IMR-90 (cell line): ENCODE results near the gene DENND1A. TPM values are rescaled to one million over a fixed set of nuclear protein-coding genes. Genes with fewer than 3 reads are reported as not detected.

ENCODE experiments used
- ATAC-seq: fragments of 200-7000 bp; cut with Tn5 transposase; 2 replicates; pipeline ENCODE4 v1.9.1; 2020; ENCODE audit warnings: low read depth, mild to moderate bottlenecking, moderate library complexity
- BruUV-seq: library from RNA; stranded (reverse); fragments of 400-500 nt; replicated peaks from 2 replicates; lab custom pipeline; 2021; lab: Mats Ljungman, UMichigan
- CTCF ChIA-PET: fragments of 300-600 bp; formaldehyde crosslinking; extraction: SDS; loops from one replicate; lab custom pipeline; 2021; ENCODE audit warnings: antibody characterized with exemption; lab: Yijun Ruan, JAX
- POLR2A ChIA-PET: fragments of 300-600 bp; sonication (Branson Sonifier 250); formaldehyde crosslinking; loops from one replicate; lab custom pipeline; 2022; ENCODE audit warnings: antibody characterized with exemption; ENCODE audit not compliant: unreplicated experiment; lab: Charles Lee
- DNase-seq: peaks from one replicate; pipeline ENCODE4 v3.0.0; 2013
- H2AFZ ChIP-seq: replicated peaks from 2 replicates; pipeline ENCODE3; 2013; ENCODE audit warnings: low read length, mild to moderate bottlenecking; ENCODE audit not compliant: poor library complexity
- H2AK5ac ChIP-seq: 2 replicates; pipeline ENCODE4 v1.6.1; 2013; ENCODE audit warnings: low read depth, low read length, inconsistent platforms
- H2AK9ac ChIP-seq: replicated peaks from 2 replicates; pipeline ENCODE3; 2013; ENCODE audit warnings: mild to moderate bottlenecking, low read depth, low read length, moderate library complexity; ENCODE audit not compliant: poor library complexity
- H2BK120ac ChIP-seq: 2 replicates; pipeline ENCODE4 v1.6.1; 2013; ENCODE audit warnings: low read depth, low read length, inconsistent platforms
- H2BK15ac ChIP-seq: 3 replicates; pipeline ENCODE4 v1.6.1; 2013; ENCODE audit warnings: low read depth, low read length, inconsistent platforms
- H2BK20ac ChIP-seq: 2 replicates; pipeline ENCODE4 v1.6.1; 2013; ENCODE audit warnings: low read depth, mild to moderate bottlenecking, inconsistent platforms, low read length, moderate library complexity
- H2BK5ac ChIP-seq: 2 replicates; pipeline ENCODE4 v1.6.1; 2013; ENCODE audit warnings: mild to moderate bottlenecking, low read depth, low read length, inconsistent platforms; ENCODE audit not compliant: poor library complexity, severe bottlenecking
- H3K14ac ChIP-seq: replicated peaks from 2 replicates; pipeline ENCODE4 v1.6.1; 2013; ENCODE audit warnings: low read depth, low read length, inconsistent platforms
- H3K18ac ChIP-seq: 2 replicates; pipeline ENCODE4 v1.6.1; 2013; ENCODE audit warnings: low read depth, low read length, control low read depth
- H3K23ac ChIP-seq: 2 replicates; pipeline ENCODE4 v1.6.1; 2013; ENCODE audit warnings: low read depth, low read length, inconsistent platforms
- H3K27ac ChIP-seq: 2 replicates; pipeline ENCODE4 v1.5.1; 2013; ENCODE audit warnings: mild to moderate bottlenecking, control low read depth, low read length; ENCODE audit not compliant: insufficient read depth
- H3K27me3 ChIP-seq: 2 replicates; pipeline ENCODE4 v1.6.1; 2013; ENCODE audit warnings: low read length; ENCODE audit not compliant: control insufficient read depth, insufficient read depth
- H3K36me3 ChIP-seq: 2 replicates; pipeline ENCODE4 v1.6.1; 2013; ENCODE audit warnings: low read length, mixed read lengths; ENCODE audit not compliant: control insufficient read depth, insufficient read depth
- H3K4ac ChIP-seq: 2 replicates; pipeline ENCODE4 v1.6.1; 2013; ENCODE audit warnings: low read depth, low read length, inconsistent platforms
- H3K4me1 ChIP-seq: 2 replicates; pipeline ENCODE4 v1.6.1; 2013; ENCODE audit warnings: low read length, mixed read lengths; ENCODE audit not compliant: control insufficient read depth, insufficient read depth
- H3K4me2 ChIP-seq: 2 replicates; pipeline ENCODE4 v1.6.1; 2013; ENCODE audit warnings: low read depth, mild to moderate bottlenecking, control low read depth, low read length, moderate library complexity
- H3K4me3 ChIP-seq: 2 replicates; pipeline ENCODE4 v1.5.1; 2013; ENCODE audit warnings: low read depth, mild to moderate bottlenecking, control low read depth, low read length, moderate library complexity; ENCODE audit not compliant: insufficient read depth
- H3K56ac ChIP-seq: 2 replicates; pipeline ENCODE4 v1.6.1; 2013; ENCODE audit warnings: low read length, inconsistent platforms; ENCODE audit not compliant: insufficient read depth; ENCODE audit errors: extremely low read depth
- H3K79me1 ChIP-seq, 2 experiments: 2 replicates each; pipeline ENCODE4 v1.6.1; 2013; ENCODE audit warnings: low read length in 2 of 2, inconsistent platforms in 1 of 2, low read depth in 1 of 2
- H3K9ac ChIP-seq: 2 replicates; pipeline ENCODE4 v1.6.1; 2013; ENCODE audit warnings: low read depth, low read length, control low read depth
- H3K9me1 ChIP-seq: 2 replicates; pipeline ENCODE4 v1.6.1; 2013; ENCODE audit warnings: low read length, inconsistent platforms; ENCODE audit not compliant: insufficient read depth
- H3K9me3 ChIP-seq: 2 replicates; pipeline ENCODE4 v1.6.1; 2013; ENCODE audit warnings: low read length; ENCODE audit not compliant: control insufficient read depth, insufficient read depth
- H4K20me1 ChIP-seq: 2 replicates; pipeline ENCODE4 v1.6.1; 2013; ENCODE audit warnings: low read length, inconsistent platforms; ENCODE audit not compliant: insufficient read depth
- H4K5ac ChIP-seq: 2 replicates; pipeline ENCODE4 v1.6.1; 2013; ENCODE audit warnings: mild to moderate bottlenecking, low read depth, low read length, control low read depth
- H4K8ac ChIP-seq, 2 experiments: 2 replicates each; pipeline ENCODE4 v1.6.1; 2013; ENCODE audit warnings: low read depth in 2 of 2, low read length in 2 of 2, control low read depth in 1 of 2, inconsistent platforms in 1 of 2
- H4K91ac ChIP-seq: 2 replicates; pipeline ENCODE4 v1.6.1; 2013; ENCODE audit warnings: low read depth, low read length, inconsistent platforms; ENCODE audit not compliant: insufficient read depth
- BHLHE40 ChIP-seq: fragments of 150-350 bp; IDR thresholded peaks from 2 replicates; pipeline ENCODE4 v1.6.1; 2016; ENCODE audit warnings: mild to moderate bottlenecking, low read depth, low read length
- CEBPB ChIP-seq: IDR thresholded peaks from 2 replicates; pipeline ENCODE4 v1.6.1; 2012; ENCODE audit warnings: low read depth, low read length, improper control_type of control experiment
- ELK1 ChIP-seq: fragments of 150-350 bp; IDR thresholded peaks from 2 replicates; pipeline ENCODE4 v1.6.1; 2016; ENCODE audit warnings: low read depth, mild to moderate bottlenecking, low read length, moderate library complexity, borderline replicate concordance
- FOS ChIP-seq: fragments of 150-350 bp; IDR thresholded peaks from 2 replicates; pipeline ENCODE4 v1.6.1; 2016; ENCODE audit warnings: low read depth, low read length
- MAFK ChIP-seq: IDR thresholded peaks from 2 replicates; pipeline ENCODE4 v1.6.1; 2012; ENCODE audit warnings: low read depth, low read length, improper control_type of control experiment
- RFX5 ChIP-seq: IDR thresholded peaks from 2 replicates; pipeline ENCODE4 v1.8.0; 2012; ENCODE audit warnings: low read depth, mild to moderate bottlenecking, low read length, moderate library complexity
- WGBS, 2 experiments: methylation state at CpG; one replicate each; pipeline versions ENCODE4 v1.1.5 to v1.1.7; 2013; ENCODE audit warnings: missing lambda C conversion rate in 2 of 2; ENCODE audit not compliant: insufficient read length in 1 of 2; ENCODE audit errors: extremely low coverage in 2 of 2; 5-methylcytosine and 5-hydroxymethylcytosine counted together
- dilution Hi-C: fragments of 300-500 bp; cut with HindIII; formaldehyde crosslinking; loops from one replicate; pipeline ENCODE4 v1.14.3; 2018; ENCODE audit warnings: low sequenced_read_pairs; ENCODE audit not compliant: unreplicated experiment
- in situ Hi-C: fragments of 300-500 bp; cut with MboI; formaldehyde crosslinking; loops from 3 replicates; pipeline ENCODE4 v1.14.3; 2019; ENCODE audit warnings: low sequenced_read_pairs, inconsistent platforms, mixed read lengths
- intact Hi-C: fragments of 100-400 bp; cut with micrococcal nuclease; formaldehyde crosslinking; loops from 2 replicates; pipeline ENCODE4 v1.10.0; 2022
- polyA plus RNA-seq, 3 experiments: library from polyadenylated mRNA; depleted of rRNA; stranded (reverse); fragments of >200 nt; gene quantifications; 2 replicates each; pipeline ENCODE4 v1.2.3, GENCODE V29; 2012; ENCODE audit warnings: low replicate concordance in 1 of 3
- total RNA-seq: library from RNA; depleted of rRNA; stranded (reverse); fragments of >200 nt; gene quantifications from 2 replicates; pipeline ENCODE4 v1.2.3, GENCODE V29; 2012
- TF ChIP-seq, protein P1 (sequence below): conservative IDR thresholded peaks from 2 replicates; pipeline ENCODE4 v1.5.1; 2012; ENCODE audit warnings: mild to moderate bottlenecking, low read depth, low read length, improper control_type of control experiment

Gene DENND1A
- total and polyA plus RNA-seq, 2 of the 4 experiments (the other 2 are of a cell fraction), result 21.4 to 27.6 TPM

- in situ Hi-C loops, result no loop called here
- Histone ChIP-seq H2BK20ac (no peak overlapping the region), H3K4me3 (no peak overlapping the region), H2BK120ac (no peak overlapping the region), H3K14ac (no peak overlapping the region), H3K4me2 (no peak overlapping the region), H2AK5ac (no peak overlapping the region), H3K23ac (no peak overlapping the region), H2BK5ac (no peak overlapping the region), H2AFZ (no peak overlapping the region), H3K9me3 (no peaks in the 10 kb centered on the region), H4K91ac (no peak overlapping the region), H3K9ac (no peak overlapping the region), H3K27me3 (no peaks in the 10 kb centered on the region), H3K27ac (no peak overlapping the region), H2AK9ac (no peak overlapping the region), H3K18ac (no peak overlapping the region), H4K8ac (no peak overlapping the region), H3K56ac (no peak overlapping the region), H3K36me3 (no peaks in the 10 kb centered on the region), H2BK15ac (no peak overlapping the region), H3K9me1 (no peaks in the 10 kb centered on the region), H4K5ac (no peak overlapping the region), H3K4me1 (no peaks in the 10 kb centered on the region), H3K79me1 (no peaks in the 10 kb centered on the region), H3K4ac (no peak overlapping the region), H4K20me1 (no peaks in the 10 kb centered on the region)
- POLR2A ChIA-PET, result no interaction called here
- dilution Hi-C loops, result no loop called here
- DNase-seq (no peak), ATAC-seq (no peak)
- TF ChIP-seq RFX5 (no peak), FOS (no peak), ELK1 (no peak), CEBPB (no peak), MAFK (no peak), BHLHE40 (no peak)
- TF ChIP-seq, protein P1, sequence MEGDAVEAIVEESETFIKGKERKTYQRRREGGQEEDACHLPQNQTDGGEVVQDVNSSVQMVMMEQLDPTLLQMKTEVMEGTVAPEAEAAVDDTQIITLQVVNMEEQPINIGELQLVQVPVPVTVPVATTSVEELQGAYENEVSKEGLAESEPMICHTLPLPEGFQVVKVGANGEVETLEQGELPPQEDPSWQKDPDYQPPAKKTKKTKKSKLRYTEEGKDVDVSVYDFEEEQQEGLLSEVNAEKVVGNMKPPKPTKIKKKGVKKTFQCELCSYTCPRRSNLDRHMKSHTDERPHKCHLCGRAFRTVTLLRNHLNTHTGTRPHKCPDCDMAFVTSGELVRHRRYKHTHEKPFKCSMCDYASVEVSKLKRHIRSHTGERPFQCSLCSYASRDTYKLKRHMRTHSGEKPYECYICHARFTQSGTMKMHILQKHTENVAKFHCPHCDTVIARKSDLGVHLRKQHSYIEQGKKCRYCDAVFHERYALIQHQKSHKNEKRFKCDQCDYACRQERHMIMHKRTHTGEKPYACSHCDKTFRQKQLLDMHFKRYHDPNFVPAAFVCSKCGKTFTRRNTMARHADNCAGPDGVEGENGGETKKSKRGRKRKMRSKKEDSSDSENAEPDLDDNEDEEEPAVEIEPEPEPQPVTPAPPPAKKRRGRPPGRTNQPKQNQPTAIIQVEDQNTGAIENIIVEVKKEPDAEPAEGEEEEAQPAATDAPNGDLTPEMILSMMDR, result no peak
- intact Hi-C loops, result no loop called here
- WGBS, 2 experiments, result 80% methylated on average over 1 of the region's 8 CpGs; no CpG with 5 or more reads in 1 of the 2 experiments
- no TSS peak for BruUV-seq
- CTCF ChIA-PET, result no interaction called here
Observed at GRCh38 chr9:123778232-123778902, 151.6 kb downstream of the DENND1A start.
